Measurements from ENCODE around the gene NUP188. TPM values are rescaled to one million over a fixed set of nuclear protein-coding genes. Genes with fewer than 3 reads are reported as not detected.

Gene NUP188
- total RNA-seq, 2 experiments from 2014 or later: 64.2 to 65.3 TPM

GRCh38 chr9:129007766-129008468, 60.4 kb downstream of the NUP188 start:
- Mint-ChIP-seq H3K4me1 (peaks cover 3% of the 10 kb centered on the region), H3K27ac (no peak overlapping the region), H3K27me3 (no peaks in the 10 kb centered on the region), H3K36me3 (peaks cover 3% of the 10 kb centered on the region), H3K4me3 (no peak overlapping the region), H3K9me3 (no peaks in the 10 kb centered on the region)
- ATAC-seq (ENCODE audit: low read depth): no peak
- no peak for DNase-seq
- POLR2A ChIA-PET: interaction anchor here (0.7 kb wide), 1 partner anchor 123 kb away, joined by 3 read pairs; no protein-coding TSS in a partner anchor

GRCh38 chr9:129008469-129008965, 61.0 kb downstream of the NUP188 start:
- Mint-ChIP-seq H3K4me3 (no peak overlapping the region), H3K27me3 (no peaks in the 10 kb centered on the region)

GRCh38 chr9:129008986-129009583, 61.6 kb downstream of the NUP188 start:
- Mint-ChIP-seq H3K9me3 (no peaks in the 10 kb centered on the region), H3K27ac (no peak overlapping the region), H3K4me1 (peaks cover 3% of the 10 kb centered on the region), H3K4me3 (no peak overlapping the region), H3K27me3 (no peaks in the 10 kb centered on the region), H3K36me3 (peaks cover 3% of the 10 kb centered on the region)
- DNase-seq: no peak
- POLR2A ChIA-PET: no interaction called here
- no peak for ATAC-seq (ENCODE audit: low read depth)

More at GRCh38 chr9:129008469-129008965, 61.0 kb downstream of the NUP188 start:
- POLR2A ChIA-PET: no interaction called here
- Mint-ChIP-seq H3K4me1 (peaks cover 3% of the 10 kb centered on the region), H3K36me3 (peaks cover 3% of the 10 kb centered on the region), H3K27ac (no peak overlapping the region), H3K9me3 (no peaks in the 10 kb centered on the region)
- DNase-seq (no peak), ATAC-seq (ENCODE audit: low read depth) (no peak)

- peaks cover 3% of the 10 kb centered on the region for H3K4me1 Mint-ChIP-seq
- H3K4me3 Mint-ChIP-seq: no peak overlapping the region
- ATAC-seq (ENCODE audit: low read depth) (no peak), DNase-seq (no peak)
- POLR2A ChIA-PET: no interaction called here
- no peak overlapping the region for H3K27ac Mint-ChIP-seq
- H3K27me3 Mint-ChIP-seq: no peaks in the 10 kb centered on the region
- peaks cover 6% of the 10 kb centered on the region for H3K36me3 Mint-ChIP-seq
- H3K9me3 Mint-ChIP-seq: no peaks in the 10 kb centered on the region
Measured at GRCh38 chr9:129009584-129010141, 62.2 kb downstream of the NUP188 start.

- Mint-ChIP-seq H3K4me3 (no peak overlapping the region), H3K36me3 (peaks cover 6% of the 10 kb centered on the region), H3K4me1 (peaks cover 3% of the 10 kb centered on the region), H3K27me3 (no peaks in the 10 kb centered on the region), H3K27ac (no peak overlapping the region), H3K9me3 (no peaks in the 10 kb centered on the region)
- POLR2A ChIA-PET: no interaction called here
- no peak for ATAC-seq (ENCODE audit: low read depth)
- DNase-seq: no peak
Measured at GRCh38 chr9:129010267-129010975, 62.9 kb downstream of the NUP188 start.

GRCh38 chr9:129011170-129011569, 63.7 kb downstream of the NUP188 start:
- DNase-seq: no peak
- Mint-ChIP-seq H3K4me1 (peaks cover 3% of the 10 kb centered on the region), H3K4me3 (no peak overlapping the region), H3K9me3 (no peaks in the 10 kb centered on the region), H3K27me3 (no peaks in the 10 kb centered on the region), H3K27ac (no peak overlapping the region), H3K36me3 (peaks cover 6% of the 10 kb centered on the region)
- POLR2A ChIA-PET: no interaction called here
- ATAC-seq (ENCODE audit: low read depth): no peak

GRCh38 chr9:129011761-129012181, 64.3 kb downstream of the NUP188 start:
- ATAC-seq (ENCODE audit: low read depth) (no peak), DNase-seq (no peak)
- H3K36me3 Mint-ChIP-seq: peaks cover 4% of the 10 kb centered on the region
- no peak overlapping the region for H3K27ac Mint-ChIP-seq
- POLR2A ChIA-PET: no interaction called here
- no peaks in the 10 kb centered on the region for H3K9me3 Mint-ChIP-seq
- H3K4me3 Mint-ChIP-seq: no peak overlapping the region
- H3K4me1 Mint-ChIP-seq: no peaks in the 10 kb centered on the region
- H3K27me3 Mint-ChIP-seq: no peaks in the 10 kb centered on the region

GRCh38 chr9:129012343-129012742, 64.8 kb downstream of the NUP188 start:
- Mint-ChIP-seq H3K27me3 (no peaks in the 10 kb centered on the region), H3K27ac (no peak overlapping the region), H3K36me3 (peaks cover 4% of the 10 kb centered on the region), H3K4me3 (no peak overlapping the region), H3K9me3 (no peaks in the 10 kb centered on the region), H3K4me1 (no peaks in the 10 kb centered on the region)
- POLR2A ChIA-PET: interaction anchor here (0.6 kb wide), 1 partner anchor 11 kb away, joined by 6 read pairs; no protein-coding TSS in a partner anchor
- DNase-seq: no peak
- ATAC-seq (ENCODE audit: low read depth): no peak

- ATAC-seq (ENCODE audit: low read depth) (no peak), DNase-seq (no peak)
- H3K4me1 Mint-ChIP-seq: no peaks in the 10 kb centered on the region
- POLR2A ChIA-PET: interaction anchor here (0.6 kb wide), 1 partner anchor 11 kb away, joined by 6 read pairs; no protein-coding TSS in a partner anchor
- H3K9me3 Mint-ChIP-seq: no peaks in the 10 kb centered on the region
- H3K4me3 Mint-ChIP-seq: no peak overlapping the region
- H3K27ac Mint-ChIP-seq: no peak overlapping the region
- peaks cover 4% of the 10 kb centered on the region for H3K36me3 Mint-ChIP-seq
- no peaks in the 10 kb centered on the region for H3K27me3 Mint-ChIP-seq
Measured at GRCh38 chr9:129012893-129013448, 65.5 kb downstream of the NUP188 start.

- peaks cover 4% of the 10 kb centered on the region for H3K36me3 Mint-ChIP-seq
- no peaks in the 10 kb centered on the region for H3K9me3 Mint-ChIP-seq
- H3K27ac Mint-ChIP-seq: peak overlapping the region; percentile 45
- no peak for ATAC-seq (ENCODE audit: low read depth)
- DNase-seq: no peak
- H3K4me3 Mint-ChIP-seq: no peak overlapping the region
- no peaks in the 10 kb centered on the region for H3K27me3 Mint-ChIP-seq
- H3K4me1 Mint-ChIP-seq: no peaks in the 10 kb centered on the region
- POLR2A ChIA-PET: no interaction called here
Measured at GRCh38 chr9:129013674-129014073, 66.2 kb downstream of the NUP188 start.

GRCh38 chr9:129014124-129014523, 66.6 kb downstream of the NUP188 start:
- POLR2A ChIA-PET: no interaction called here
- H3K27ac Mint-ChIP-seq: no peak overlapping the region
- DNase-seq (no peak), ATAC-seq (ENCODE audit: low read depth) (no peak)
- H3K27me3 Mint-ChIP-seq: no peaks in the 10 kb centered on the region
- H3K9me3 Mint-ChIP-seq: no peaks in the 10 kb centered on the region
- no peak overlapping the region for H3K4me3 Mint-ChIP-seq
- H3K36me3 Mint-ChIP-seq: peaks cover 4% of the 10 kb centered on the region
- H3K4me1 Mint-ChIP-seq: no peaks in the 10 kb centered on the region

- H3K9me3 Mint-ChIP-seq: no peaks in the 10 kb centered on the region
- POLR2A ChIA-PET: no interaction called here
- ATAC-seq (ENCODE audit: low read depth): no peak
- no peak overlapping the region for H3K27ac Mint-ChIP-seq
- DNase-seq: no peak
- H3K27me3 Mint-ChIP-seq: no peaks in the 10 kb centered on the region
- no peaks in the 10 kb centered on the region for H3K4me1 Mint-ChIP-seq
- H3K4me3 Mint-ChIP-seq: no peak overlapping the region
- peaks cover 4% of the 10 kb centered on the region for H3K36me3 Mint-ChIP-seq
Measured at GRCh38 chr9:129014608-129015007, 67.1 kb downstream of the NUP188 start.

GRCh38 chr9:129021091-129021490, 73.6 kb downstream of the NUP188 start:
- peak; percentile 73 for ATAC-seq (ENCODE audit: low read depth)
- Mint-ChIP-seq H3K4me3 (no peak overlapping the region), H3K4me1 (peaks cover 15% of the 10 kb centered on the region), H3K36me3 (peaks cover 3% of the 10 kb centered on the region), H3K9me3 (no peaks in the 10 kb centered on the region), H3K27me3 (no peaks in the 10 kb centered on the region), H3K27ac (peak overlapping the region; percentile 58)
- POLR2A ChIA-PET: interaction anchor here (0.7 kb wide), 1 partner anchor 331 kb away, joined by 5 read pairs; no protein-coding TSS in a partner anchor
- no peak for DNase-seq
